Esophagus squamous epithelium (tissue), 4 donors: Measurements from ENCODE around the gene FLVCR2.

Experiments
- POLR2A ChIP-seq, 4 donors: fragments of 450-650 bp; IDR thresholded peaks; one replicate each; pipeline ENCODE4 v1.6.1; 2017; ENCODE audit warnings: antibody characterized with exemption in 4 of 4, mild to moderate bottlenecking in 4 of 4, moderate library complexity in 3 of 4
- TF ChIP-seq, protein P1 (sequence below), 6 experiments: fragments of 450-650 bp in 4 of 6; fragments of 200-600 bp in 2 of 6; sonication (generic) in 2 of 6; IDR thresholded peaks; one replicate each; pipeline ENCODE4 v1.5.1; 2016 to 2019; ENCODE audit warnings: antibody characterized with exemption in 6 of 6, mild to moderate bottlenecking in 4 of 6, moderate library complexity in 4 of 6

DNA sequence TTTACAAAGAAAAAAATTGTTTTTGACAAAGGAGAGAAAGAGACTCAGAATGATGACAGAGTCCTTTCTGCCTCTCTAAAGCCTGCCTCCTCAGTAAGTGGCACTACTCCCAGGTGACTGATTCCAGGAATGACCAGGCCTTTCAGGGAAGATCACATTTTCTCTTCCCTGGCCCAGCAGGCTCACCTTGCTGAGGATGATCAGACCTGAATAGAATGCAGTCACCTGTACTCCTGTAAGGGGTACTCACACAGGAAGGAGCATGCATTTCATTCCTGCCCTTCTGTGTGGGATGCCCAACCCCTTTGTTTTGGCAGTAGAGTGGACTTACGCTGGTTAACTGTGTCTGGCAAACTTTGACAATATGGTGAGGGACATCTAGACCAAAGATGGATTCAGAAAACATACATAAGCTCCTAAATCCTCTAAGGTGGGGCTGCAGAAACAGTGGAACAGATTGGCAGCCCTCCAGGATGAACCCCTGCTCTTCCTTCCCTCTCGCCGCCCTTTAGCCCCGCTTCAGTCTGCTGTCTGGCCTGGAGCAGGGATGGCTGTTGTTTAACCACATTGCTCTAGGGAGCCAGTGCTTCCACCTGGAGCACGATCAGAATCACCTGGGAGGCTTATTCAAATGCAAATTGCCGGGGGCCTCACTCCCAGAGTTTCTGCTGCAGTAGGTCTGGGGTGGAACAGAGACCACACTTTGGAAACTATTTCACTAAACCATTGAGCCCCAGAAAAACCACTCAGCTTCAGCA is 52.5 kb downstream of the FLVCR2 start:
- TF ChIP-seq POLR2A (IDR thresholded peaks at IDR 0.05) = no peak
- TF ChIP-seq, protein P1, sequence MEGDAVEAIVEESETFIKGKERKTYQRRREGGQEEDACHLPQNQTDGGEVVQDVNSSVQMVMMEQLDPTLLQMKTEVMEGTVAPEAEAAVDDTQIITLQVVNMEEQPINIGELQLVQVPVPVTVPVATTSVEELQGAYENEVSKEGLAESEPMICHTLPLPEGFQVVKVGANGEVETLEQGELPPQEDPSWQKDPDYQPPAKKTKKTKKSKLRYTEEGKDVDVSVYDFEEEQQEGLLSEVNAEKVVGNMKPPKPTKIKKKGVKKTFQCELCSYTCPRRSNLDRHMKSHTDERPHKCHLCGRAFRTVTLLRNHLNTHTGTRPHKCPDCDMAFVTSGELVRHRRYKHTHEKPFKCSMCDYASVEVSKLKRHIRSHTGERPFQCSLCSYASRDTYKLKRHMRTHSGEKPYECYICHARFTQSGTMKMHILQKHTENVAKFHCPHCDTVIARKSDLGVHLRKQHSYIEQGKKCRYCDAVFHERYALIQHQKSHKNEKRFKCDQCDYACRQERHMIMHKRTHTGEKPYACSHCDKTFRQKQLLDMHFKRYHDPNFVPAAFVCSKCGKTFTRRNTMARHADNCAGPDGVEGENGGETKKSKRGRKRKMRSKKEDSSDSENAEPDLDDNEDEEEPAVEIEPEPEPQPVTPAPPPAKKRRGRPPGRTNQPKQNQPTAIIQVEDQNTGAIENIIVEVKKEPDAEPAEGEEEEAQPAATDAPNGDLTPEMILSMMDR (IDR thresholded peaks at IDR 0.05) = no peak
